ENCODE measurements around the gene DCST1. TPM values are rescaled to one million over a fixed set of nuclear protein-coding genes. Genes with fewer than 3 reads are reported as not detected.

Gene DCST1
- total and polyA plus RNA-seq, 2 experiments from 2014 or later, result not detected

DNA sequence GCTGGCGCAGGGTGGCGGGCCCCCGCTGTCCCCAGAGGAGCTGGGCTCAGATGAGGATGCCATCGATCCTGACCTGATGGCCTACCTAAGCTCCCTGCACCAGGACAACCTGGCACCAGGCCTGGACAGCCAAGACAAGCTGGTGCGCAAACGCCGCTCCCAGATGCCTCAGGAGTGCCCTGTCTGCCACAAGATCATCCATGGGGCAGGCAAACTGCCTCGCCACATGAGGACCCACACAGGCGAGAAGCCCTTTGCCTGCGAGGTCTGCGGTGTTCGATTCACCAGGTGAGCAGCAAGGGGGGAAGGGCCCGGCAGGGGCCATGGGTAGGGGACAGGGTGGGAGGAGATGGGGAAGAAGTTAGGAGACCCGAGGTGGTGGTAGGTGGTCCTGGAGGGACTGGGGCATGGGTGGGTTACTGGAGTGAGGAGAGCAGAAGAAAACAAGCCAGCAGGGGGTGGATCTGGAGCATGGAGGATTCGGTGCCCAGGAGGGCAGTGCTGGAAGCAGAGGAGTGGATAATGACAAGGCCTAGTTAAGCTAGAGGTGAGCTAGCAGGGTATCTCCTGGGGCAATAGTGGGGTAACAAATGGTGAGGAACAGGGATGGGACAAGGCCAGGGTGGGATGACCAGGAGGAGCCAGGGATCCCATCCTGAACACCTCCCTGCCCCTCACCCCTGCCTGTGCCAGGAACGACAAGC is 17.9 kb upstream of the DCST1 start:
- TF ChIP-seq EZH2 (IDR thresholded peaks at IDR 0.05; ENCODE audit: insufficient read depth, poor library complexity, severe bottlenecking), result no peak
- TF ChIP-seq EZH2phosphoT487 (IDR thresholded peaks at IDR 0.05; ENCODE audit: insufficient read depth, low read depth), result no peak
- H3K36me3 ChIP-seq (ENCODE audit: low read depth), result no peaks in the 10 kb centered on the region
- H3K79me2 ChIP-seq (ENCODE audit: insufficient read depth), result no peaks in the 10 kb centered on the region
- H3K27me3 ChIP-seq (replicated peaks; ENCODE audit: insufficient read depth), result no peaks in the 10 kb centered on the region
- no peak overlapping the region for H2AFZ ChIP-seq
- WGBS, 2 experiments (ENCODE audit: low coverage in 1 of 2, low lambda C conversion rate in 2 of 2, missing lambda C conversion rate in 2 of 2), result 85 to 88% methylated on average over 15 to 16 of the region's 16 CpGs
- H3K9ac ChIP-seq, result no peak overlapping the region
- H3K4me1 ChIP-seq (ENCODE audit: insufficient read depth), result peaks cover 11% of the 10 kb centered on the region
- no peak for DNase-seq
- no peaks in the 10 kb centered on the region for H4K20me1 ChIP-seq (ENCODE audit: insufficient read depth)
- in situ Hi-C loops (cut with MboI), result no loop called here
- no peaks in the 10 kb centered on the region for H3K9me2 ChIP-seq (ENCODE audit: insufficient read depth)
- no peak overlapping the region for H3K4me2 ChIP-seq (ENCODE audit: unreplicated experiment)
- no peaks in the 10 kb centered on the region for H3K9me3 ChIP-seq (ENCODE audit: low read depth)
- no peak overlapping the region for H3K27ac ChIP-seq
- H3F3A ChIP-seq (ENCODE audit: insufficient read depth), result no peaks in the 10 kb centered on the region
- no peak overlapping the region for H3K4me3 ChIP-seq

GRCh38 chr1:155016231-155016831 is 17.3 kb upstream of the DCST1 start:
- no peaks in the 10 kb centered on the region for H3K79me2 ChIP-seq (ENCODE audit: insufficient read depth)
- no peaks in the 10 kb centered on the region for H3K36me3 ChIP-seq (ENCODE audit: low read depth)
- TF ChIP-seq EZH2phosphoT487 (IDR thresholded peaks at IDR 0.05; ENCODE audit: insufficient read depth, low read depth), result no peak
- no peak for TF ChIP-seq EZH2 (IDR thresholded peaks at IDR 0.05; ENCODE audit: insufficient read depth, poor library complexity, severe bottlenecking)
- H3K4me2 ChIP-seq (ENCODE audit: unreplicated experiment), result no peak overlapping the region
- no peak overlapping the region for H3K4me3 ChIP-seq
- no peaks in the 10 kb centered on the region for H3K27me3 ChIP-seq (replicated peaks; ENCODE audit: insufficient read depth)
- no peak overlapping the region for H2AFZ ChIP-seq
- no peaks in the 10 kb centered on the region for H3K9me2 ChIP-seq (ENCODE audit: insufficient read depth)
- in situ Hi-C loops (cut with MboI), result no loop called here
- H3K4me1 ChIP-seq (ENCODE audit: insufficient read depth), result peaks cover 11% of the 10 kb centered on the region
- DNase-seq, result no peak
- no peak overlapping the region for H3K9ac ChIP-seq
- H3K27ac ChIP-seq, result no peak overlapping the region
- WGBS, 2 experiments (ENCODE audit: low coverage in 1 of 2, low lambda C conversion rate in 2 of 2, missing lambda C conversion rate in 2 of 2), result 87 to 89% methylated on average over 19 to 25 of the region's 26 CpGs
- H4K20me1 ChIP-seq (ENCODE audit: insufficient read depth), result no peaks in the 10 kb centered on the region
- H3K9me3 ChIP-seq (ENCODE audit: low read depth), result no peaks in the 10 kb centered on the region
- no peaks in the 10 kb centered on the region for H3F3A ChIP-seq (ENCODE audit: insufficient read depth)

- H3K27ac ChIP-seq, result peak overlapping the region; percentile 49
- WGBS, 2 experiments (ENCODE audit: low coverage in 1 of 2, low lambda C conversion rate in 2 of 2, missing lambda C conversion rate in 2 of 2), result 2 to 3% methylated on average over 22 to 48 of the region's 49 CpGs
- in situ Hi-C loops (cut with MboI), result no loop called here
- no peaks in the 10 kb centered on the region for H3K9me2 ChIP-seq (ENCODE audit: insufficient read depth)
- H3K36me3 ChIP-seq (ENCODE audit: low read depth), result no peaks in the 10 kb centered on the region
- H3F3A ChIP-seq (ENCODE audit: insufficient read depth), result no peaks in the 10 kb centered on the region
- no peaks in the 10 kb centered on the region for H4K20me1 ChIP-seq (ENCODE audit: insufficient read depth)
- H3K4me1 ChIP-seq (ENCODE audit: insufficient read depth), result peaks cover 15% of the 10 kb centered on the region
- H3K4me3 ChIP-seq, result peak overlapping the region; percentile 64
- peak; percentile 91 for DNase-seq
- H2AFZ ChIP-seq, result peak overlapping the region; percentile 47; the same call in 1 of the 2 replicates
- TF ChIP-seq EZH2 (IDR thresholded peaks at IDR 0.05; ENCODE audit: insufficient read depth, poor library complexity, severe bottlenecking) (no peak), EZH2phosphoT487 (IDR thresholded peaks at IDR 0.05; ENCODE audit: insufficient read depth, low read depth) (no peak)
- peak overlapping the region; percentile 53 for H3K9ac ChIP-seq
- H3K9me3 ChIP-seq (ENCODE audit: low read depth), result no peaks in the 10 kb centered on the region
- H3K27me3 ChIP-seq (replicated peaks; ENCODE audit: insufficient read depth), result no peaks in the 10 kb centered on the region
- no peaks in the 10 kb centered on the region for H3K79me2 ChIP-seq (ENCODE audit: insufficient read depth)
- peak overlapping the region; percentile 58 for H3K4me2 ChIP-seq (ENCODE audit: unreplicated experiment)
These were observed 16.3 kb upstream of the DCST1 start for GRCh38 chr1:155017041-155017945.

- Histone ChIP-seq H3K27ac (no peak overlapping the region), H3K4me2 (ENCODE audit: unreplicated experiment) (peak overlapping the region; percentile 58), H3K79me2 (ENCODE audit: insufficient read depth) (no peaks in the 10 kb centered on the region), H3K9ac (peak overlapping the region; percentile 53), H3K9me2 (ENCODE audit: insufficient read depth) (no peaks in the 10 kb centered on the region), H3K9me3 (ENCODE audit: low read depth) (no peaks in the 10 kb centered on the region), H3F3A (ENCODE audit: insufficient read depth) (no peaks in the 10 kb centered on the region), H3K4me1 (ENCODE audit: insufficient read depth) (peaks cover 16% of the 10 kb centered on the region), H3K27me3 (replicated peaks; ENCODE audit: insufficient read depth) (no peaks in the 10 kb centered on the region), H2AFZ (peak overlapping the region; percentile 47; the same call in 1 of the 2 replicates), H3K4me3 (peak overlapping the region; percentile 64), H4K20me1 (ENCODE audit: insufficient read depth) (no peaks in the 10 kb centered on the region), H3K36me3 (ENCODE audit: low read depth) (no peaks in the 10 kb centered on the region)
- 67 to 71% methylated on average over 6 of the region's 6 CpGs for WGBS, 2 experiments (ENCODE audit: low coverage in 1 of 2, low lambda C conversion rate in 2 of 2, missing lambda C conversion rate in 2 of 2)
- in situ Hi-C loops (cut with MboI), result no loop called here
- no peak for DNase-seq
- no peak for TF ChIP-seq EZH2phosphoT487 (IDR thresholded peaks at IDR 0.05; ENCODE audit: insufficient read depth, low read depth)
- no peak for TF ChIP-seq EZH2 (IDR thresholded peaks at IDR 0.05; ENCODE audit: insufficient read depth, poor library complexity, severe bottlenecking)
These were observed 15.7 kb upstream of the DCST1 start for GRCh38 chr1:155017946-155018316.

All from GM23248 (cell line).